ENCODE data around the gene ALDH2. TPM values are rescaled to one million over a fixed set of nuclear protein-coding genes. Genes with fewer than 3 reads are reported as not detected.

ALDH2 gene
- total and polyA plus RNA-seq, 8 donors, result 50.3 to 296 (median 131) TPM

- peak; percentile 67 to 89 for DNase-seq
- Histone ChIP-seq H3K27me3 (no peaks in the 10 kb centered on the region), H3K4me1 (peaks cover 14 to 36% (median 28%) of the 10 kb centered on the region in 4 donors), H3K36me3 (peaks cover 6 to 75% (median 70%) of the 10 kb centered on the region in 4 donors), H3K4me3 (no peak overlapping the region), H3K9me3 (no peaks in the 10 kb centered on the region), H3K27ac (peak overlapping the region in 1 of 5 donors; percentile 3)
- intact Hi-C loops (cut with DNase I; ENCODE audit: low total_unique reads), result no loop called here
- 51 to 65% (median 63%) methylated on average over 16 to 23 of the region's 23 CpGs for WGBS, 5 donors
- peak in 2 of 3 donors; percentile 33 to 81 for TF ChIP-seq POLR2AphosphoS5 (IDR thresholded peaks at IDR 0.05)
- peak in 5 of 7 experiments; percentile 41 to 83 (median 61) for TF ChIP-seq CTCF (IDR thresholded peaks at IDR 0.05)
- TF ChIP-seq POLR2A (IDR thresholded peaks at IDR 0.05), result no peak
- TF ChIP-seq EP300 (IDR thresholded peaks at IDR 0.05), result no peak
These were observed 13.4 kb upstream of the ALDH2 start for GRCh38 chr12:111753144-111753881.

GRCh38 chr12:111754671-111755070 is 12.1 kb upstream of the ALDH2 start:
- H3K36me3 ChIP-seq, result peaks cover 0 to 62% (median 57%) of the 10 kb centered on the region in 4 donors
- intact Hi-C loops (cut with DNase I; ENCODE audit: low total_unique reads), result loop anchor here (5.0 kb wide), 1 partner anchor 53 kb away; no protein-coding TSS in a partner anchor

GRCh38 chr12:111756196-111756595 is 10.5 kb upstream of the ALDH2 start:
- 88 to 96% (median 94%) methylated on average over 12 to 15 of the region's 15 CpGs for WGBS, 5 donors
- intact Hi-C loops (cut with DNase I; ENCODE audit: low total_unique reads), result loop anchor here (5.0 kb wide), 1 partner anchor 51 kb away; no protein-coding TSS in a partner anchor
- H3K27ac ChIP-seq, result peak overlapping the region in 2 of 5 donors; percentile 65 to 71
- peaks cover 17 to 46% (median 38%) of the 10 kb centered on the region in 4 donors for H3K4me1 ChIP-seq
- no peak for TF ChIP-seq POLR2A (IDR thresholded peaks at IDR 0.05)
- TF ChIP-seq EP300 (IDR thresholded peaks at IDR 0.05), result no peak
- TF ChIP-seq POLR2AphosphoS5 (IDR thresholded peaks at IDR 0.05), result no peak
- no peak for TF ChIP-seq CTCF (IDR thresholded peaks at IDR 0.05)
- no peaks in the 10 kb centered on the region for H3K9me3 ChIP-seq
- peaks cover 0 to 47% (median 42%) of the 10 kb centered on the region in 4 donors for H3K36me3 ChIP-seq
- H3K4me3 ChIP-seq, result no peak overlapping the region
- H3K27me3 ChIP-seq, result no peaks in the 10 kb centered on the region
- no peak for DNase-seq

More at GRCh38 chr12:111754671-111755070, 12.1 kb upstream of the ALDH2 start:
- Histone ChIP-seq H3K4me1 (peaks cover 17 to 41% (median 34%) of the 10 kb centered on the region in 4 donors), H3K9me3 (no peaks in the 10 kb centered on the region), H3K27ac (no peak overlapping the region), H3K4me3 (no peak overlapping the region), H3K27me3 (no peaks in the 10 kb centered on the region)
- no peak for DNase-seq
- TF ChIP-seq POLR2AphosphoS5 (IDR thresholded peaks at IDR 0.05), result no peak
- TF ChIP-seq POLR2A (IDR thresholded peaks at IDR 0.05), result no peak
- TF ChIP-seq CTCF (IDR thresholded peaks at IDR 0.05), result no peak
- TF ChIP-seq EP300 (IDR thresholded peaks at IDR 0.05), result no peak
- WGBS, 5 donors, result 71 to 85% (median 76%) methylated on average over 5 to 8 of the region's 8 CpGs

- peaks cover 17 to 49% (median 39%) of the 10 kb centered on the region in 4 donors for H3K4me1 ChIP-seq
- H3K27ac ChIP-seq, result peak overlapping the region in 4 of 5 donors; percentile 44 to 71 (median 60)
- no peaks in the 10 kb centered on the region for H3K27me3 ChIP-seq
- no peak for DNase-seq
- peaks cover 0 to 42% (median 38%) of the 10 kb centered on the region in 4 donors for H3K36me3 ChIP-seq
- no peak overlapping the region for H3K4me3 ChIP-seq
- intact Hi-C loops (cut with DNase I; ENCODE audit: low total_unique reads), result loop anchor here (5.0 kb wide), 1 partner anchor 51 kb away; no protein-coding TSS in a partner anchor
- WGBS, 5 donors, result 39 to 82% (median 56%) methylated on average over 7 of the region's 7 CpGs
- TF ChIP-seq CTCF (IDR thresholded peaks at IDR 0.05), result no peak
- no peak for TF ChIP-seq EP300 (IDR thresholded peaks at IDR 0.05)
- no peak for TF ChIP-seq POLR2AphosphoS5 (IDR thresholded peaks at IDR 0.05)
- no peak for TF ChIP-seq POLR2A (IDR thresholded peaks at IDR 0.05)
- no peaks in the 10 kb centered on the region for H3K9me3 ChIP-seq
These were observed 10.1 kb upstream of the ALDH2 start for GRCh38 chr12:111756681-111757080.

All from stomach (tissue), 9 donors.